ENCODE measurements around the gene KIAA2012.
"Not testable (repeated sequence)": the region's sequence is repeated elsewhere in the genome, so short reads cannot be mapped to it uniquely, and the experiment has no call there.

The KIAA2012 gene

GRCh38 chr2:202124286-202124685, 51.2 kb downstream of the KIAA2012 start:
- no peak for TF ChIP-seq ZNF274 (IDR thresholded peaks at IDR 0.05; ENCODE audit: low read depth, low read length)
- no peak for TF ChIP-seq YY1 (IDR thresholded peaks at IDR 0.05; ENCODE audit: insufficient read depth, insufficient read length)
- no peak for TF ChIP-seq SUZ12 (IDR thresholded peaks at IDR 0.05; ENCODE audit: extremely low read depth, insufficient read depth, insufficient read length)
- Histone ChIP-seq H3K4me1 (ENCODE audit: insufficient read depth, insufficient read length) (peaks cover 5% of the 10 kb centered on the region), H3K9ac (ENCODE audit: insufficient read length, low read depth) (no peak overlapping the region), H3K4me3 (ENCODE audit: insufficient read length, low read depth) (no peak overlapping the region), H3K27me3 (ENCODE audit: insufficient read depth, insufficient read length) (no peaks in the 10 kb centered on the region), H3K36me3 (ENCODE audit: insufficient read depth, insufficient read length, low read length) (no peaks in the 10 kb centered on the region), H3K9me3 (ENCODE audit: insufficient read depth, low read length) (peaks cover 19% of the 10 kb centered on the region)
- no peak for DNase-seq (ENCODE audit: low read depth, low spot score)

- Histone ChIP-seq H3K27me3 (ENCODE audit: insufficient read depth, insufficient read length) (no peaks in the 10 kb centered on the region), H3K4me3 (ENCODE audit: insufficient read length, low read depth) (no peak overlapping the region), H3K9me3 (ENCODE audit: insufficient read depth, low read length) (no peaks in the 10 kb centered on the region), H3K4me1 (ENCODE audit: insufficient read depth, insufficient read length) (no peaks in the 10 kb centered on the region), H3K36me3 (ENCODE audit: insufficient read depth, insufficient read length, low read length) (no peaks in the 10 kb centered on the region), H3K9ac (ENCODE audit: insufficient read length, low read depth) (no peak overlapping the region)
- no peak for DNase-seq (ENCODE audit: low read depth, low spot score)
- no peak for TF ChIP-seq ZNF274 (IDR thresholded peaks at IDR 0.05; ENCODE audit: low read depth, low read length)
- no peak for TF ChIP-seq SUZ12 (IDR thresholded peaks at IDR 0.05; ENCODE audit: extremely low read depth, insufficient read depth, insufficient read length)
- no peak for TF ChIP-seq YY1 (IDR thresholded peaks at IDR 0.05; ENCODE audit: insufficient read depth, insufficient read length)
These were observed 54.8 kb downstream of the KIAA2012 start for GRCh38 chr2:202127687-202128331.

- DNase-seq (ENCODE audit: low read depth, low spot score): no peak
- no peaks in the 10 kb centered on the region for H3K36me3 ChIP-seq (ENCODE audit: insufficient read depth, insufficient read length, low read length)
- no peaks in the 10 kb centered on the region for H3K27me3 ChIP-seq (ENCODE audit: insufficient read depth, insufficient read length)
- H3K4me1 ChIP-seq (ENCODE audit: insufficient read depth, insufficient read length): no peaks in the 10 kb centered on the region
- TF ChIP-seq YY1 (IDR thresholded peaks at IDR 0.05; ENCODE audit: insufficient read depth, insufficient read length) (no peak), SUZ12 (IDR thresholded peaks at IDR 0.05; ENCODE audit: extremely low read depth, insufficient read depth, insufficient read length) (no peak), ZNF274 (IDR thresholded peaks at IDR 0.05; ENCODE audit: low read depth, low read length) (no peak)
- no peaks in the 10 kb centered on the region for H3K9me3 ChIP-seq (ENCODE audit: insufficient read depth, low read length)
- H3K9ac ChIP-seq (ENCODE audit: insufficient read length, low read depth): no peak overlapping the region
- H3K4me3 ChIP-seq (ENCODE audit: insufficient read length, low read depth): no peak overlapping the region
These were observed 56.8 kb downstream of the KIAA2012 start for GRCh38 chr2:202129841-202130240.

DNA sequence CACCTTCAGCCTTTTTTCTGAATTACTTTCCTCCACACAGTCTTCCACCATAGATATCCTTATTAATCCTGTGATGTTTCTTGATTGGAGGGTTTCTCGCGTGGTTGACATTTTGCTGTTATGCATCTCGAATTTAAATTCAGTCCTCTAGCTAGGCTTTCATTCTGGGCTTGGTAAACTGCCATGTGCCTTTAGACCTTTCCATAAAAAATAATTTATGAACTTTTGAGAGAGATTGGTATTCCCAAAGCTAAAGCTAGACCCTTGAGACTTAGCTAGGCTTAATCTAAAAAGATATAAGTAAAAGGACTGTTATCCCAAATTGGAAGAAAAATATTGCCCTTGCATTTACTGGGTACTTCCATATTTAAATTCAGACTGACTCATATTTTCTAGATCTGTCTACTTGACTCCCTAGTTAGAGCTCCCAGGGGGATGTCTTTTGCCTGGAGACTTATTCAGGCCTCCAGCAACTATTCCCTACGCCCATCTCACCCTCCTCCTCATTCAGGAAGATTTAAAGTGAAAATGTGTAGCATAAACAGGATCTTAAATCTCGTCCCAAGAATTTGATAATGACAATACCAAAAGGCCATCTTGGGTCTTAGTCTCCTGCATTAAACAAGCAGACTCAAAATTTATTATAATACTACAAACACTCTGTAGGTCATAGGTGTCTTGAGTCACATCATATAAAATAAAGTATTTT, 60.3 kb downstream of the KIAA2012 start:
- TF ChIP-seq ZNF274 (IDR thresholded peaks at IDR 0.05; ENCODE audit: low read depth, low read length): no peak
- Histone ChIP-seq H3K27me3 (ENCODE audit: insufficient read depth, insufficient read length) (no peaks in the 10 kb centered on the region), H3K4me3 (ENCODE audit: insufficient read length, low read depth) (no peak overlapping the region), H3K9me3 (ENCODE audit: insufficient read depth, low read length) (peaks cover 4% of the 10 kb centered on the region; the same call in 1 of the 2 replicates), H3K9ac (ENCODE audit: insufficient read length, low read depth) (no peak overlapping the region), H3K36me3 (ENCODE audit: insufficient read depth, insufficient read length, low read length) (no peaks in the 10 kb centered on the region), H3K4me1 (ENCODE audit: insufficient read depth, insufficient read length) (no peaks in the 10 kb centered on the region)
- DNase-seq (ENCODE audit: low read depth, low spot score): no peak

DNA sequence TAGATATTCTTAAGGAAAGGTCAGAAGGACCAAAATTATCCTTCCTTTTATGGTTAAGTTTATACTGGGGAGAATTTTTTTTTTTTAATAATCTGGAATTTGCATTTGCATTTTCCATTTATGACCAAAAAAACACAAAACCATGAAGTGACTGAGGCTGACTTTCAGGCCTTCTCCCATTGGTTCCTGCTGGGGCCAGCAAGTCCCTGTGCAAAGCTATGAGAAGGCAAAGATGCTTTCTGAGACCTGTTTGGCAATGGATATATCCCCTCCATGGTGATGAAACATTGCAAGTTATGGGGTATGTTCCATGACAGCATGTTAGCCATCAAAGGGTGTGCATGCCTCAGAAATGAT, 60.8 kb downstream of the KIAA2012 start:
- peaks cover 4% of the 10 kb centered on the region; the same call in 1 of the 2 replicates for H3K9me3 ChIP-seq (ENCODE audit: insufficient read depth, low read length)
- no peak overlapping the region for H3K9ac ChIP-seq (ENCODE audit: insufficient read length, low read depth)
- H3K4me1 ChIP-seq (ENCODE audit: insufficient read depth, insufficient read length): no peaks in the 10 kb centered on the region
- no peak overlapping the region for H3K4me3 ChIP-seq (ENCODE audit: insufficient read length, low read depth)
- DNase-seq (ENCODE audit: low read depth, low spot score): no peak
- TF ChIP-seq SUZ12 (IDR thresholded peaks at IDR 0.05; ENCODE audit: extremely low read depth, insufficient read depth, insufficient read length) (no peak), YY1 (IDR thresholded peaks at IDR 0.05; ENCODE audit: insufficient read depth, insufficient read length) (no peak), ZNF274 (IDR thresholded peaks at IDR 0.05; ENCODE audit: low read depth, low read length) (no peak)
- H3K27me3 ChIP-seq (ENCODE audit: insufficient read depth, insufficient read length): no peaks in the 10 kb centered on the region
- no peaks in the 10 kb centered on the region for H3K36me3 ChIP-seq (ENCODE audit: insufficient read depth, insufficient read length, low read length)

GRCh38 chr2:202135091-202135874, 62.2 kb downstream of the KIAA2012 start:
- Histone ChIP-seq H3K9ac (ENCODE audit: insufficient read length, low read depth) (no peak overlapping the region), H3K36me3 (ENCODE audit: insufficient read depth, insufficient read length, low read length) (no peaks in the 10 kb centered on the region), H3K27me3 (ENCODE audit: insufficient read depth, insufficient read length) (no peaks in the 10 kb centered on the region), H3K9me3 (ENCODE audit: insufficient read depth, low read length) (peaks cover 4% of the 10 kb centered on the region; the same call in 1 of the 2 replicates), H3K4me1 (ENCODE audit: insufficient read depth, insufficient read length) (no peaks in the 10 kb centered on the region), H3K4me3 (ENCODE audit: insufficient read length, low read depth) (no peak overlapping the region)
- DNase-seq (ENCODE audit: low read depth, low spot score): no peak
- TF ChIP-seq YY1 (IDR thresholded peaks at IDR 0.05; ENCODE audit: insufficient read depth, insufficient read length) (no peak), SUZ12 (IDR thresholded peaks at IDR 0.05; ENCODE audit: extremely low read depth, insufficient read depth, insufficient read length) (no peak), ZNF274 (IDR thresholded peaks at IDR 0.05; ENCODE audit: low read depth, low read length) (no peak)

- H3K9ac ChIP-seq (ENCODE audit: insufficient read length, low read depth); H3K4me3 ChIP-seq (ENCODE audit: insufficient read length, low read depth); H3K4me1 ChIP-seq (ENCODE audit: insufficient read depth, insufficient read length); H3K27me3 ChIP-seq (ENCODE audit: insufficient read depth, insufficient read length); H3K36me3 ChIP-seq (ENCODE audit: insufficient read depth, insufficient read length, low read length); H3K9me3 ChIP-seq (ENCODE audit: insufficient read depth, low read length); DNase-seq (ENCODE audit: low read depth, low spot score): not testable (repeated sequence)
These were observed 63.0 kb downstream of the KIAA2012 start for GRCh38 chr2:202136039-202136438.

Measured in NT2/D1 (cell line).